AG10803 (cell line): ENCODE data around the gene LAMA2.

Experiments used
- DNase-seq: peaks from one replicate; pipeline ENCODE4 v3.0.0; 2010; ENCODE audit warnings: low read depth
- H3K4me3 ChIP-seq: 2 replicates; pipeline ENCODE4 v1.5.1; 2011; ENCODE audit warnings: mild to moderate bottlenecking, low read length, control low read depth
- CTCF ChIP-seq: conservative IDR thresholded peaks from 2 replicates; pipeline ENCODE4 v1.5.1; 2011; ENCODE audit warnings: mild to moderate bottlenecking, low read length, control low read depth, inconsistent platforms

The LAMA2 gene

DNA sequence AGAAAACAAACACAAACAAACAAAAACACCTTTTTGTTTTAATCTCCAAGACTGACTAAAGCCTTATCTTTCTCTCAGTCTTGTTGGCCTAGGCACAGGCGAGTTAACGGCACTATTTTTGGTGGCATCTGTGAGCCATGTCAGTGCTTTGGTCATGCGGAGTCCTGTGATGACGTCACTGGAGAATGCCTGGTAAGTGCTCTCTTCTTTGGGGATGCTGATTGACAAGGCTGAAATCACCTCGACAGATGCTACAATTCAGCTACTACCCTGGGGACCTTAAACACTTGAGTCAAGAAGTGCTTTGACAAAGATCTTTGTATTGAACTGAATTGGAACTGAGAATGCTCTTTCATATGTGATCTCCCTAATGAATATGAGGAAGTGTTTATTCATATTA, 384.1 kb downstream of the LAMA2 start:
- no peak for DNase-seq
- H3K4me3 ChIP-seq = no peak overlapping the region
- no peak for TF ChIP-seq CTCF

GRCh38 chr6:129269076-129269475, 386.1 kb downstream of the LAMA2 start:
- H3K4me3 ChIP-seq = no peak overlapping the region
- TF ChIP-seq CTCF = no peak
- DNase-seq = no peak

- no peak for TF ChIP-seq CTCF
- H3K4me3 ChIP-seq = no peak overlapping the region
Measured at GRCh38 chr6:129269891-129270290, 387.0 kb downstream of the LAMA2 start.

DNA sequence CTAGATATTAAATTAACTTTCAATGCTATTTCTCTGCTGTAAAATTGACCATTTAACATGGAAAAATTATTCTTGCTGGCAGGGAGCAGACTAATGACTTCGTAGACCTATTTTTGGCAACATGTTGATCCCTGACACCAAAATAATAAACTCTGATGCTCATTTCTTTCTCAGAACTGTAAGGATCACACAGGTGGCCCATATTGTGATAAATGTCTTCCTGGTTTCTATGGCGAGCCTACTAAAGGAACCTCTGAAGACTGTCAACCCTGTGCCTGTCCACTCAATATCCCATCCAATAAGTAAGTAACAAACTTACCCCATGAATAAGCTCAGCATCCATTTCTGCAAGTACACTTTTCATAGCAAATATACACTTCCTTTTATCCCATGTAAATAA, 387.5 kb downstream of the LAMA2 start:
- TF ChIP-seq CTCF = no peak
- H3K4me3 ChIP-seq = no peak overlapping the region
- DNase-seq = no peak

More at GRCh38 chr6:129269891-129270290, 387.0 kb downstream of the LAMA2 start:
- DNase-seq = no peak

DNA sequence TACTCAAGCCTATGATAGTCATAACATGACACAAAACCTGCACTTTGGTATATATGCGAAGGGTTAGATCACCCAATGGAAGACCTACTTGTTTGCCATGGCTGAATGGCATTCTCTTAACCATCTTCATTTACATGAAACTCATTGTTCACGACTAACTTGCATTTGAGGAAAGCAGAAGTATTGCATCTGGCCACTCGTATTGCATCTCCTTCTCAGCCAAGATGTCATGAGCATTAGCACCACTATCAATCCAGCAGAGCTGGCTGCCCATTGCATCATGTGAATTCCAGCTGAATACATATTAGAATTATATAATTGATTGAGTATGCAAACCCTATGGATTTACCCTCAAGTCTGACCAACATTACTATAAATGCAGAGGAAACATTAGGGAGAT, 390.2 kb downstream of the LAMA2 start:
- no peak for TF ChIP-seq CTCF
- no peak overlapping the region for H3K4me3 ChIP-seq
- DNase-seq = no peak

DNA sequence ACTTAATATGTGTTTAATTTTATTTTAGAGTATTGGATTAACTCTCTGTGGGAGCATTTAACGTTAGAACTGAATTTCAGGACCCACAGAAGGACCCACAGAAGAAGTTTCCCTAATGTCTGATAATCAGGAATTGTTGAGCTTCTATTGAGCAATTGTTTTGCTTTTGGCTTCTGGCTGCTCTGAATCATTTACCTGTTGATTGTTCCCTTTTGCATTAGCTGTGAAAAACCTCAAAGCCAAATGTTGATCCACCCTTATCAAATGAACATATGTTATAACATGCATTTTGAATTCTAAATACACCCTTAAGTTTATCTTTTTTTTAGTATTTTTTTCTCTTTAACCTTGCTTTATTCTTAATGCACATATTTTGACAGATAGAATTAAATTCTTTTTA, 393.5 kb downstream of the LAMA2 start:
- no peak for DNase-seq
- no peak for TF ChIP-seq CTCF

DNA sequence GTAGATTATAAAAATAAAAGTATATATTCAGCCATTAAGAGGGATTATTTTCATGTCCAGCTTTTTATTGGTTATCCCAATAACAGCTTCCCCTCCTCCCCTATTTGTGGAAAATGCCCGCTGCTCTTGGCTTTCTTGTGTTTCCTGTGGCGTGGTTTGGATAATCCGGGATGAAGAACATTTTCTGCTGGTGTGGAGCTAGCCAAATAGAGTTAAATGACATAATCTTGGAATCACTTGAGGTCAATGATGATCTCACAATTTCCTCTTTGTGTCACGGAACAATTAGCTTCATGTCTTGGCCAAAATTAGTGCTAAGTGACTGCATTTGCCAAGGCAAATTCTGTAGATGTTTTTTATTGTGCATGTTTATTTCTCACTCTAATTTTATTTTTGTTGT, 394.0 kb downstream of the LAMA2 start:
- no peak overlapping the region for H3K4me3 ChIP-seq
- no peak for DNase-seq
- no peak for TF ChIP-seq CTCF

More for the DNA sequence above, 393.5 kb downstream of the LAMA2 start:
- H3K4me3 ChIP-seq = no peak overlapping the region
